ENCODE results near the gene SAC3D1.

Gene SAC3D1

GRCh38 chr11:65085446-65085845, 44.4 kb downstream of the SAC3D1 start:
- Histone ChIP-seq H3K79me1 (replicated peaks; ENCODE audit: low read length, poor library complexity, severe bottlenecking) (peaks cover 33% of the 10 kb centered on the region), H3K18ac (ENCODE audit: low read depth in 1 of 2, low read length in 2 of 2) (no peak overlapping the region), H2BK120ac (ENCODE audit: low read depth, low read length) (no peak overlapping the region), H4K8ac (ENCODE audit: low read length) (no peak overlapping the region), H2BK5ac (ENCODE audit: low read depth, low read length, poor library complexity, severe bottlenecking) (no peak overlapping the region), H3K4me2 (ENCODE audit: low read length, poor library complexity, severe bottlenecking) (no peak overlapping the region), H3K36me3 (ENCODE audit: control insufficient read depth in 1 of 2, insufficient read depth in 2 of 2, low read depth in 1 of 2, low read length in 2 of 2) (peaks cover 43 to 51% of the 10 kb centered on the region in 2 experiments), H2AK5ac (ENCODE audit: low read length, severe bottlenecking) (no peak overlapping the region), H3K14ac (ENCODE audit: low read length in 2 of 2) (no peak overlapping the region), H3K23ac (ENCODE audit: low read length in 2 of 2) (no peak overlapping the region), H3K4me1 (ENCODE audit: control insufficient read depth, insufficient read depth, low read depth, low read length) (peaks cover 11% of the 10 kb centered on the region), H3K27me3 (ENCODE audit: control insufficient read depth in 1 of 2, insufficient read depth in 1 of 2, low read length in 2 of 2) (no peaks in the 10 kb centered on the region), H2BK12ac (ENCODE audit: low read length in 2 of 2) (no peak overlapping the region), H3K4me3 (ENCODE audit: insufficient read depth in 1 of 2, low read depth in 1 of 2, low read length in 2 of 2) (peak overlapping the region in 1 of 2 experiments; percentile 89), H2AFZ (ENCODE audit: low read depth, low read length) (no peak overlapping the region), H2BK15ac (ENCODE audit: low read depth, poor library complexity, severe bottlenecking) (no peak overlapping the region), H3K9me3 (ENCODE audit: control insufficient read depth, low read length) (no peaks in the 10 kb centered on the region), H3K27ac (ENCODE audit: low read length, poor library complexity, severe bottlenecking) (no peak overlapping the region), H3K4ac (ENCODE audit: low read depth in 1 of 2, low read length in 2 of 2) (no peak overlapping the region), H3K9ac (ENCODE audit: low read length) (peak overlapping the region; percentile 94), H4K91ac (ENCODE audit: low read length) (no peak overlapping the region)
- WGBS, result 94% methylated on average over 4 of the region's 4 CpGs
- DNase-seq, result no peak

DNA sequence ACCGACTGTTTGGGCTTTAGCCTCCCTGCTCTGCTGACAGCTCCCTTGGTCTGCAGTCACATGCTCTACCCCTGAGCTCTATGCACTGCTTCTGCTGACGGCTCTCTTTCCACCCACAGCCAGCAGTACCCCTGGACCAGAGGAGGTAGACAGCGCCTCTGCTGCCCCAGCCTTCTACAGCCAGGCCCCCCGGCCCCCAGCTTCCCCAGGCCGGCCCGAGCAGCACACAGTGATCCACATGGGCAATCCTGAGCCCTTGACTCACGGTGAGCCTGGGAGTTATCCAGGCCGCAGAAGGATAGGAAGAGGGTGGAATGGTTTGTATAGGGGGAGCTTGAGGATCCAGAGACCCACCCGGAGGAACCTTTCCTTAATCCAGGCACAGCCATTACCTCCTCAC, 45.8 kb downstream of the SAC3D1 start:
- Histone ChIP-seq H2AK5ac (ENCODE audit: low read length, severe bottlenecking) (no peak overlapping the region), H3K27me3 (ENCODE audit: control insufficient read depth in 1 of 2, insufficient read depth in 1 of 2, low read length in 2 of 2) (no peaks in the 10 kb centered on the region), H3K14ac (ENCODE audit: low read length in 2 of 2) (no peak overlapping the region), H3K79me1 (replicated peaks; ENCODE audit: low read length, poor library complexity, severe bottlenecking) (peaks cover 28% of the 10 kb centered on the region), H3K4me2 (ENCODE audit: low read length, poor library complexity, severe bottlenecking) (no peak overlapping the region), H2BK12ac (ENCODE audit: low read length in 2 of 2) (no peak overlapping the region), H3K4me1 (ENCODE audit: control insufficient read depth, insufficient read depth, low read depth, low read length) (peaks cover 11% of the 10 kb centered on the region), H3K23ac (ENCODE audit: low read length in 2 of 2) (no peak overlapping the region), H3K4me3 (ENCODE audit: insufficient read depth in 1 of 2, low read depth in 1 of 2, low read length in 2 of 2) (no peak overlapping the region), H4K91ac (ENCODE audit: low read length) (no peak overlapping the region), H3K9me3 (ENCODE audit: control insufficient read depth, low read length) (no peaks in the 10 kb centered on the region), H2AFZ (ENCODE audit: low read depth, low read length) (no peak overlapping the region), H3K4ac (ENCODE audit: low read depth in 1 of 2, low read length in 2 of 2) (no peak overlapping the region), H2BK15ac (ENCODE audit: low read depth, poor library complexity, severe bottlenecking) (no peak overlapping the region), H4K8ac (ENCODE audit: low read length) (no peak overlapping the region), H3K9ac (ENCODE audit: low read length) (no peak overlapping the region), H2BK120ac (ENCODE audit: low read depth, low read length) (no peak overlapping the region), H3K36me3 (ENCODE audit: control insufficient read depth in 1 of 2, insufficient read depth in 2 of 2, low read depth in 1 of 2, low read length in 2 of 2) (peaks cover 46 to 53% of the 10 kb centered on the region in 2 experiments), H3K18ac (ENCODE audit: low read depth in 1 of 2, low read length in 2 of 2) (no peak overlapping the region), H2BK5ac (ENCODE audit: low read depth, low read length, poor library complexity, severe bottlenecking) (no peak overlapping the region), H3K27ac (ENCODE audit: low read length, poor library complexity, severe bottlenecking) (no peak overlapping the region)
- WGBS, result 99% methylated on average over 9 of the region's 9 CpGs
- no peak for DNase-seq

DNA sequence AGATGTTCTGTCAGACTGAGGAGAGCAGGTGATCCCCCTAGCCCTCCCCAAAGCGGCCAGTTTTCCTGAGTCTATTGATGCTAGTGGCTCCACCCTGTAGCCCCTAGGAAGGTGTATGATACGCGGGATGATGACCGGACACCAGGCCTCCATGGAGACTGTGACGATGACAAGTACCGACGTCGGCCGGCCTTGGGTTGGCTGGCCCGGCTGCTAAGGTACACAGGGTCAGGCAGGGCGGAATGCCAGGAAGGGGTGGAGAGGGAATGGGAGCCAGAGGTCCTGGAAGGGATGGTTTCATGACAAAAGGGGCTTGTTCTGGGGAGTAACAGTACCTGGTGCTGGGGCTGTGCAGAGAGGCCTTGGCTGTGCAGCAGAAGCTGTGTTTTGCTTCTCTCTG, 46.2 kb downstream of the SAC3D1 start:
- Histone ChIP-seq H3K9me3 (ENCODE audit: control insufficient read depth, low read length) (no peaks in the 10 kb centered on the region), H3K4ac (ENCODE audit: low read depth in 1 of 2, low read length in 2 of 2) (no peak overlapping the region), H3K18ac (ENCODE audit: low read depth in 1 of 2, low read length in 2 of 2) (no peak overlapping the region), H3K23ac (ENCODE audit: low read length in 2 of 2) (no peak overlapping the region), H3K14ac (ENCODE audit: low read length in 2 of 2) (no peak overlapping the region), H2BK12ac (ENCODE audit: low read length in 2 of 2) (no peak overlapping the region), H3K4me1 (ENCODE audit: control insufficient read depth, insufficient read depth, low read depth, low read length) (peaks cover 11% of the 10 kb centered on the region), H4K8ac (ENCODE audit: low read length) (no peak overlapping the region), H3K79me1 (replicated peaks; ENCODE audit: low read length, poor library complexity, severe bottlenecking) (peaks cover 24% of the 10 kb centered on the region), H3K36me3 (ENCODE audit: control insufficient read depth in 1 of 2, insufficient read depth in 2 of 2, low read depth in 1 of 2, low read length in 2 of 2) (peaks cover 46 to 53% of the 10 kb centered on the region in 2 experiments), H2BK15ac (ENCODE audit: low read depth, poor library complexity, severe bottlenecking) (no peak overlapping the region), H3K9ac (ENCODE audit: low read length) (no peak overlapping the region), H3K27me3 (ENCODE audit: control insufficient read depth in 1 of 2, insufficient read depth in 1 of 2, low read length in 2 of 2) (no peaks in the 10 kb centered on the region), H2BK5ac (ENCODE audit: low read depth, low read length, poor library complexity, severe bottlenecking) (no peak overlapping the region), H3K4me2 (ENCODE audit: low read length, poor library complexity, severe bottlenecking) (no peak overlapping the region), H3K4me3 (ENCODE audit: insufficient read depth in 1 of 2, low read depth in 1 of 2, low read length in 2 of 2) (no peak overlapping the region), H3K27ac (ENCODE audit: low read length, poor library complexity, severe bottlenecking) (no peak overlapping the region), H4K91ac (ENCODE audit: low read length) (no peak overlapping the region), H2BK120ac (ENCODE audit: low read depth, low read length) (no peak overlapping the region), H2AK5ac (ENCODE audit: low read length, severe bottlenecking) (no peak overlapping the region), H2AFZ (ENCODE audit: low read depth, low read length) (no peak overlapping the region)
- DNase-seq, result no peak
- WGBS, result 93% methylated on average over 11 of the region's 11 CpGs

- Histone ChIP-seq H3K18ac (ENCODE audit: low read depth in 1 of 2, low read length in 2 of 2) (no peak overlapping the region), H3K4ac (ENCODE audit: low read depth in 1 of 2, low read length in 2 of 2) (no peak overlapping the region), H3K27ac (ENCODE audit: low read length, poor library complexity, severe bottlenecking) (no peak overlapping the region), H3K4me2 (ENCODE audit: low read length, poor library complexity, severe bottlenecking) (no peak overlapping the region), H2BK15ac (ENCODE audit: low read depth, poor library complexity, severe bottlenecking) (no peak overlapping the region), H2BK12ac (ENCODE audit: low read length in 2 of 2) (no peak overlapping the region), H2BK5ac (ENCODE audit: low read depth, low read length, poor library complexity, severe bottlenecking) (no peak overlapping the region), H2AFZ (ENCODE audit: low read depth, low read length) (no peak overlapping the region), H2BK120ac (ENCODE audit: low read depth, low read length) (no peak overlapping the region), H3K9ac (ENCODE audit: low read length) (no peak overlapping the region), H3K79me1 (replicated peaks; ENCODE audit: low read length, poor library complexity, severe bottlenecking) (peaks cover 22% of the 10 kb centered on the region), H3K27me3 (ENCODE audit: control insufficient read depth in 1 of 2, insufficient read depth in 1 of 2, low read length in 2 of 2) (no peaks in the 10 kb centered on the region), H3K14ac (ENCODE audit: low read length in 2 of 2) (no peak overlapping the region), H3K9me3 (ENCODE audit: control insufficient read depth, low read length) (no peaks in the 10 kb centered on the region), H3K4me1 (ENCODE audit: control insufficient read depth, insufficient read depth, low read depth, low read length) (peaks cover 11% of the 10 kb centered on the region), H4K91ac (ENCODE audit: low read length) (no peak overlapping the region), H4K8ac (ENCODE audit: low read length) (no peak overlapping the region), H3K36me3 (ENCODE audit: control insufficient read depth in 1 of 2, insufficient read depth in 2 of 2, low read depth in 1 of 2, low read length in 2 of 2) (peaks cover 46 to 53% of the 10 kb centered on the region in 2 experiments), H2AK5ac (ENCODE audit: low read length, severe bottlenecking) (no peak overlapping the region), H3K23ac (ENCODE audit: low read length in 2 of 2) (no peak overlapping the region), H3K4me3 (ENCODE audit: insufficient read depth in 1 of 2, low read depth in 1 of 2, low read length in 2 of 2) (no peak overlapping the region)
- no peak for DNase-seq
- WGBS, result 97% methylated on average over 14 of the region's 15 CpGs
These were observed 46.8 kb downstream of the SAC3D1 start for GRCh38 chr11:65087827-65088226.
